ENCODE data around the gene CPLX1. TPM values are rescaled to one million over a fixed set of nuclear protein-coding genes. Genes with fewer than 3 reads are reported as not detected.

The CPLX1 gene
- total RNA-seq, 4 donors from 2014 or later: 0.35 to 0.67 TPM; not detected in 2

DNA sequence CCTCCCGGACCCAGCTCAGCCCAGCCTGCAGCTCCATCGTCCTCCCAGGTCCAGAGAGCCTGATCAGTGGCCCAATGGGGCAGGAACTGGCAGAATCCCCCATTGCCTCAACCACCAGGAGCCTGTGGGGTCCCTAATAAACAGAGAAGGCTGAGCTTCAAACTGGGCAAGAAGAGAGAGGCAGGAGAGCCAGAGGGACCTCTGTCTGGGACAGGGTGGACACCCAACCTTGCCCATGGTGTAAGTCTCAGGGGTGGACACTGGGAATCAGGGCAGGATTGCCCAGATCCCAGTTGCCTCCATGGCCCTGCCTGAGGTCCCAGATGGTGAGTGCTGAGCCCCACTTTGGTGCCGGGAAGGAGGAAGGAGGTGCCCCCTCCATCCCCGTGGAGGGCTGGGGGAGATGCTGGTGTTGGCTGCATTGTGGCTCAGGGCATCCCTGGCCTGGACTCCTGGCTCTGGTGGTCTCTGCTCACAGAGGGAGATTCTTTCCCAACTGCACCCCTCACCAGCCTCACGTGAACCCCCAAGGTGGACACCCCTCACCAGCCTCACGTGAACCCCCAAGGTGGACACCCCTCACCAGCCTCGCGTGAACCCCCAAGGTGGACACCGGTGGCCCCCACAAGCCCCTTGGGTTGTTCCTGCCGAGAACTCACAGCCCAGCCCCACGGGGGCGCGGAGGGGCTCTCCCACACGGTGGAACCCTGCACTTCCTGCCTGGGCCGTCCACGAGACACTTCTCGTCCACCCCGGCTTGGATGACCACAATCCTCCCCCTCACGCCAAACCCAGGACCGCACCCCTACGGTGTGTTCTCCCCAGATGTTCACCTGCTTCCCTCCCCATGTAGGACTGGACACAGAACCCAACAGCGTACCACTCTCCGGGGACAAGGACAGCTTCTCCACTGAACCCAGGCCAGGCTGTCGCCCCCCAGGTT, 5.4 kb downstream of the CPLX1 start:
- no peak for TF ChIP-seq POLR2A (IDR thresholded peaks at IDR 0.05)
- TF ChIP-seq, protein P1, sequence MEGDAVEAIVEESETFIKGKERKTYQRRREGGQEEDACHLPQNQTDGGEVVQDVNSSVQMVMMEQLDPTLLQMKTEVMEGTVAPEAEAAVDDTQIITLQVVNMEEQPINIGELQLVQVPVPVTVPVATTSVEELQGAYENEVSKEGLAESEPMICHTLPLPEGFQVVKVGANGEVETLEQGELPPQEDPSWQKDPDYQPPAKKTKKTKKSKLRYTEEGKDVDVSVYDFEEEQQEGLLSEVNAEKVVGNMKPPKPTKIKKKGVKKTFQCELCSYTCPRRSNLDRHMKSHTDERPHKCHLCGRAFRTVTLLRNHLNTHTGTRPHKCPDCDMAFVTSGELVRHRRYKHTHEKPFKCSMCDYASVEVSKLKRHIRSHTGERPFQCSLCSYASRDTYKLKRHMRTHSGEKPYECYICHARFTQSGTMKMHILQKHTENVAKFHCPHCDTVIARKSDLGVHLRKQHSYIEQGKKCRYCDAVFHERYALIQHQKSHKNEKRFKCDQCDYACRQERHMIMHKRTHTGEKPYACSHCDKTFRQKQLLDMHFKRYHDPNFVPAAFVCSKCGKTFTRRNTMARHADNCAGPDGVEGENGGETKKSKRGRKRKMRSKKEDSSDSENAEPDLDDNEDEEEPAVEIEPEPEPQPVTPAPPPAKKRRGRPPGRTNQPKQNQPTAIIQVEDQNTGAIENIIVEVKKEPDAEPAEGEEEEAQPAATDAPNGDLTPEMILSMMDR (IDR thresholded peaks at IDR 0.05): no peak
- Histone ChIP-seq H3K27ac (no peak overlapping the region), H3K9me3 (no peaks in the 10 kb centered on the region), H3K4me3 (no peak overlapping the region), H3K36me3 (no peaks in the 10 kb centered on the region), H3K4me1 (peaks cover 0 to 10% (median 2%) of the 10 kb centered on the region in 4 donors), H3K27me3 (peaks cover 0 to 17% of the 10 kb centered on the region in 2 donors)
- DNase-seq: peak in 1 of 3 donors; percentile 26

DNA sequence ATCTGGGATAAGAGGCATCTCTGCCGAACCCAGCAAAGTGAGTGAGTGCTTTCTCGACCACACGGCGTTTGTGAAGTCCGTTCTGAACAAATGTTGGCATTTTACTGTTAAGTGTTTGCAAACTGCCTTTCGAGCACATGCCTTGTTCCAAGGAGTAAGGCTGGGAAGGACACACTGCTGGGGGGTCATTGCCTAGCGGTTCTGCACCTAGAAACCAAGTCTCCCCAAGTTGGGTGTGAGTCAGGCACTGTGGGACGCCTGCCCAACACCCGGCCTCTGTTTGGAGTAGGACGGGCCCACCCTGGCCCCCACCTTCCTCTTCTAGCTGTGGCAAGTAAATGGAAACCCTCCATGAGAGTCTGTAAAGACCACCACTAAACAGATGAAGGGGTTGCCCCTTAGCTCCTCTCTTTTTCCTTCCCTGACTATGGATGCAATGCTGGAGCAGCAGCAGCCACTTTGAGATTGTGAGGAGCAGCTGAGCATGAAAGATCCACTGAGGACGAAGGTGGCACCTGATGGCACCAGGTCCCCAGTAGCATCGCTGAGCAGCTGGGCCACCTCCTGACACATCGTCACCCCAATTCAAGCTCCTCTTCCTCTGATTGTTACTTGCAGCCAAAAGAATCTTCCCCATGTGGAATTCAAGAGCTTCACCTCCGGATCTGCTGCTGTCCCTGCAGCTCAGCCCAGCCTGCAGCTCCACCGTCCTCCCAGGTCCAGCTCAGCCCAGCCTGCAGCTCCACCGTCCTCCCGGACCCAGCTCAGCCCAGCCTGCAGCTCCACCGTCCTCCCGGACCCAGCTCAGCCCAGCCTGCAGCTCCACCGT, 6.3 kb downstream of the CPLX1 start:
- H3K36me3 ChIP-seq: no peaks in the 10 kb centered on the region
- H3K4me1 ChIP-seq: peaks cover 0 to 3% (median 0%) of the 10 kb centered on the region in 4 donors
- peak in 1 of 3 donors; percentile 17 for DNase-seq
- H3K4me3 ChIP-seq: no peak overlapping the region
- no peak for TF ChIP-seq POLR2A (IDR thresholded peaks at IDR 0.05)
- TF ChIP-seq, protein P1 (IDR thresholded peaks at IDR 0.05): no peak
- no peak overlapping the region for H3K27ac ChIP-seq
- no peaks in the 10 kb centered on the region for H3K9me3 ChIP-seq
- peaks cover 0 to 8% of the 10 kb centered on the region in 2 donors for H3K27me3 ChIP-seq

DNA sequence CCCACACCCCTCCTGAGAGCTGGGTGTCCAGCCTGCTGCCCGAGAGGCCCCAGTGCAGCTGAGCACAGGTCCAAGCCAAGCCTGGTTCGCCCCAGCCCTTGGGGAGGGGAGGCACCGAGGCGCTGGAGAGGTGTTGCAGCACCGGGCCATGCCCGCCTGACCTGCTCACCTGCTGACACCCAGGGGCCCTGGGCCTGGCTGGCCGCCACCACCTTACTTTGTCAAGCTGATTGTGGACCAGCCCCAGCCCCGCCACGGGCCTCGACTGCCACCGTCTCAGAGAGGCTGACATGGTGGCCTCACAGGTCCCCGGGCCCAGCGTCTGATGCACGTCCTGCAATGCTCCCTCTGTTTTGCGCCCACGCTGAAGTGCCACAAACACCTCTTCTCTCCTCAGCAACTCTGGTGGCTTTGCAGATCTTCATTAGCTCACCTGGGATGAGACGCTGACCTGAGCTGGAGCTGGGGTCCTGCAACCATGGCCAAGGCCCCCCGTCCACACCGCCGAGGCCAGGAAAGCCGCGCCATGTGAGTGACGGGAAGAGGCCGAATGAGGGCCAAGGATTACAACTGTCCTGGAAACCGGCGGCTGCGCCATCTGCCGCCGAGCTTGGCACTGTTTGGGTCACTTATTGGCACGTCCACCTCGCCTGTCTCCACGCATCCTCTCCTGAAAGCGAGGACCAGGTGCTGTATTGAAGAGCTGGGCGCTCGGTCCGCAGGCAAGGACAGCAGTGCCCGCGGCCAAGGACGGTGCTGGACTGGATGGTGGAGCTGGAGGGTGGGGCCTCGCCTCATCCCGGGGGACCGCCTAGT, 7.6 kb downstream of the CPLX1 start:
- H3K4me1 ChIP-seq: peaks cover 0 to 3% (median 0%) of the 10 kb centered on the region in 4 donors
- H3K4me3 ChIP-seq: no peak overlapping the region
- TF ChIP-seq, protein P1 (IDR thresholded peaks at IDR 0.05): no peak
- TF ChIP-seq POLR2A (IDR thresholded peaks at IDR 0.05): no peak
- DNase-seq: no peak
- H3K36me3 ChIP-seq: no peaks in the 10 kb centered on the region
- no peaks in the 10 kb centered on the region for H3K9me3 ChIP-seq
- no peaks in the 10 kb centered on the region for H3K27me3 ChIP-seq
- H3K27ac ChIP-seq: no peak overlapping the region

DNA sequence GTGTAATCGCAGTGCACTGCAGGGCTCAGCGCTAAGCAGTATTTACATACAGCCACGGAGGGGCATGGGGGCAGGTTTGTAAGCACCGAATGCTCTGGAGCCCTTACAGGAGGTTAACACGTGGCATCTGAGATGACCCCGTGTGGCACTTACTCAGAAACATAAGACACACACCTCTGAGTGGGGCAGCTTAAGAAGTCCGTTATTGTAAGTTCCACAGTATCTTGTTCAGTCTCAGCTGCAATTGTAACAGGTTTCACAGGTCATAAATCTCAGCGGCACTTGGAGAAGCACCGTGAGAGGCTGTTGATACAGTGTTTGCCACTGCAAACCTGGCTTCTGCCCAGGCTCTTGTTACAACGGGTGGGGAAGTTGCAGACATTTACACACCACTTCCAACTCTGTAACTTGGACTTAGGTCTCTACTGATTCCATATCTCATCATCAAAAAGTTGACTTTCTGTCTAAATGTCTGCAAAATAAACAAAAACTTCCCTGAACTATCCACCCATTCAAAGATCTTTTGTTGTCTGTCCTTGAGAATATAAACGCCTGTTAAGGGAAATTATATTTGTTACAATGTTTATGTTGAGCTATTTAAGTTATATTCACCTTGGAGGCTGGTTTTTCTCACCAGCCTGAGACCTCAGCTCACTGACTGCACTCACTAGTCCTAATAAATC, 10.3 kb downstream of the CPLX1 start:
- TF ChIP-seq, protein P1 (IDR thresholded peaks at IDR 0.05): no peak
- no peak for TF ChIP-seq POLR2A (IDR thresholded peaks at IDR 0.05)
- H3K27ac ChIP-seq: no peak overlapping the region
- no peaks in the 10 kb centered on the region for H3K36me3 ChIP-seq
- H3K4me1 ChIP-seq: peaks cover 0 to 3% (median 0%) of the 10 kb centered on the region in 4 donors
- no peaks in the 10 kb centered on the region for H3K27me3 ChIP-seq
- DNase-seq: peak in 2 of 3 donors; percentile 48 to 49
- H3K9me3 ChIP-seq: no peaks in the 10 kb centered on the region
- no peak overlapping the region for H3K4me3 ChIP-seq
